ENCODE data around the gene FAIM2. TPM values are rescaled to one million over a fixed set of nuclear protein-coding genes. Genes with fewer than 3 reads are reported as not detected.

Gene FAIM2
- total RNA-seq, 1 donor from 2014 or later, result 0.47 TPM

DNA sequence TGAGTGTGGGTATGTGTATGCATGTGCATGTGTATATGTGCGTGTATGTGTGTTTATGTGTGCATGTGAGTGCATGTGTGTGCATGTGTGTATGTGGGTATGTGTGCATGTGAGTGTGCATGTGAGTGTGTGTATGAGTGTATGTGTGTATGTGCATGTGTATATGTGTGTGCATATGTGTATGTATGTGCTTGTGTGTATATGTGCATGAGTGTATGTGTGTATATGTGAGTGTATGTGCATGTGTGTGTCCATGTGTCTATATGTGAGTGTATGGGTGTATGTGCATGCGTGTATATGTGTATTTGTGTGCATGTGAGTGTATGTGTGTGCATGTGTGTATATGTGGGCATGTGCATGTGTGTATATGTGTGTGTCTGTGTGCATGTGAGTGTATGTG, 25.7 kb downstream of the FAIM2 start:
- no peaks in the 10 kb centered on the region for H3K9me3 Mint-ChIP-seq (ENCODE audit: low read depth)
- no peaks in the 10 kb centered on the region for H3K36me3 Mint-ChIP-seq (ENCODE audit: low read depth)
- no peaks in the 10 kb centered on the region for H3K4me1 Mint-ChIP-seq (ENCODE audit: low read depth)
- H3K27me3 Mint-ChIP-seq (ENCODE audit: low read depth), result no peaks in the 10 kb centered on the region
- no peak overlapping the region for H3K4me3 Mint-ChIP-seq (ENCODE audit: unreplicated experiment)
- no peak overlapping the region for H3K27ac Mint-ChIP-seq (ENCODE audit: unreplicated experiment)
- TF ChIP-seq, protein P1, sequence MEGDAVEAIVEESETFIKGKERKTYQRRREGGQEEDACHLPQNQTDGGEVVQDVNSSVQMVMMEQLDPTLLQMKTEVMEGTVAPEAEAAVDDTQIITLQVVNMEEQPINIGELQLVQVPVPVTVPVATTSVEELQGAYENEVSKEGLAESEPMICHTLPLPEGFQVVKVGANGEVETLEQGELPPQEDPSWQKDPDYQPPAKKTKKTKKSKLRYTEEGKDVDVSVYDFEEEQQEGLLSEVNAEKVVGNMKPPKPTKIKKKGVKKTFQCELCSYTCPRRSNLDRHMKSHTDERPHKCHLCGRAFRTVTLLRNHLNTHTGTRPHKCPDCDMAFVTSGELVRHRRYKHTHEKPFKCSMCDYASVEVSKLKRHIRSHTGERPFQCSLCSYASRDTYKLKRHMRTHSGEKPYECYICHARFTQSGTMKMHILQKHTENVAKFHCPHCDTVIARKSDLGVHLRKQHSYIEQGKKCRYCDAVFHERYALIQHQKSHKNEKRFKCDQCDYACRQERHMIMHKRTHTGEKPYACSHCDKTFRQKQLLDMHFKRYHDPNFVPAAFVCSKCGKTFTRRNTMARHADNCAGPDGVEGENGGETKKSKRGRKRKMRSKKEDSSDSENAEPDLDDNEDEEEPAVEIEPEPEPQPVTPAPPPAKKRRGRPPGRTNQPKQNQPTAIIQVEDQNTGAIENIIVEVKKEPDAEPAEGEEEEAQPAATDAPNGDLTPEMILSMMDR (IDR thresholded peaks at IDR 0.05), result no peak
- no peak for DNase-seq (ENCODE audit: low spot score)

DNA sequence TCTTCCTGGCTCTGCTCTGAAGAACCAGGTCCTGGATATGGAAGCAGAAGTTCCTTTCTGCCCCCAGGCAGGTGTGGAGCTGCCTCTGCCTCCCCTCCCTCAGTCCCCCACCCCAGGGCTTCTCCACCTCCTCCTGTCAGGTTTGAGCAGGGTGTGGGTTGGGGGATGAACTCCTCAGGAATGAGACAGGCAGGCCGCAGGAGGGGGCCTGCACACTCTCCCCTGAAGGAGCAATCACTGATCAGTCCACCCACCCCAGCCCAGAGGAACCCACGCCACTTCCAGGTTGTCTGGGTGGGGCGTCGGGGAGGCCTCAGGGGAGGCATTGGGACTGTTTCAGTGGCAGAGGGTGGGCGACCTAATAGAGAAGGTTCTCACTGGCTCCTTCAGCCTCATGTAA, 26.6 kb downstream of the FAIM2 start:
- no peaks in the 10 kb centered on the region for H3K27me3 Mint-ChIP-seq (ENCODE audit: low read depth)
- peaks cover under 1% of the 10 kb centered on the region for H3K4me1 Mint-ChIP-seq (ENCODE audit: low read depth)
- H3K9me3 Mint-ChIP-seq (ENCODE audit: low read depth), result no peaks in the 10 kb centered on the region
- H3K36me3 Mint-ChIP-seq (ENCODE audit: low read depth), result no peaks in the 10 kb centered on the region
- TF ChIP-seq, protein P1 (IDR thresholded peaks at IDR 0.05), result no peak
- DNase-seq (ENCODE audit: low spot score), result peak; percentile 58
- no peak overlapping the region for H3K27ac Mint-ChIP-seq (ENCODE audit: unreplicated experiment)
- H3K4me3 Mint-ChIP-seq (ENCODE audit: unreplicated experiment), result no peak overlapping the region

DNA sequence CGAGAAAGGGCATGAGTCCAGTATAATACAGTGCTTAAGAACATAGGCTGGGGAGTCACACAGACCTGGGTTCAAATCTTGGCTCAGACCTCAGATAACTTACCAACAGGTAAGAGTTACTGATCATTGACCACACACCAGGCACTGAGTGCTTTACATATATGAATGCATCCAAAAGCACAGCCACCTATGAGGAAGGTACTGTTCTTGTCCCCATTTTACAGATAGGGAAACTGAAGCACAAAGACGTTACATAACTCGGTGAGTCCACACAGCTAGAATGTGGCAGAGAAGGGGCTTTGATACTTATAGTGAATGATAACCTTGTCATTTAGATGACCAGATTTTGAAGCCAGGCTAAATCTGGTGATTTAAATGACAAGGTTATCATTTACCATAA, 27.6 kb downstream of the FAIM2 start:
- Mint-ChIP-seq H3K9me3 (ENCODE audit: low read depth) (no peaks in the 10 kb centered on the region), H3K27ac (ENCODE audit: unreplicated experiment) (no peak overlapping the region), H3K27me3 (ENCODE audit: low read depth) (no peaks in the 10 kb centered on the region), H3K4me3 (ENCODE audit: unreplicated experiment) (no peak overlapping the region), H3K36me3 (ENCODE audit: low read depth) (no peaks in the 10 kb centered on the region), H3K4me1 (ENCODE audit: low read depth) (peaks cover 5% of the 10 kb centered on the region)
- no peak for DNase-seq (ENCODE audit: low spot score)
- TF ChIP-seq, protein P1 (IDR thresholded peaks at IDR 0.05), result no peak

DNA sequence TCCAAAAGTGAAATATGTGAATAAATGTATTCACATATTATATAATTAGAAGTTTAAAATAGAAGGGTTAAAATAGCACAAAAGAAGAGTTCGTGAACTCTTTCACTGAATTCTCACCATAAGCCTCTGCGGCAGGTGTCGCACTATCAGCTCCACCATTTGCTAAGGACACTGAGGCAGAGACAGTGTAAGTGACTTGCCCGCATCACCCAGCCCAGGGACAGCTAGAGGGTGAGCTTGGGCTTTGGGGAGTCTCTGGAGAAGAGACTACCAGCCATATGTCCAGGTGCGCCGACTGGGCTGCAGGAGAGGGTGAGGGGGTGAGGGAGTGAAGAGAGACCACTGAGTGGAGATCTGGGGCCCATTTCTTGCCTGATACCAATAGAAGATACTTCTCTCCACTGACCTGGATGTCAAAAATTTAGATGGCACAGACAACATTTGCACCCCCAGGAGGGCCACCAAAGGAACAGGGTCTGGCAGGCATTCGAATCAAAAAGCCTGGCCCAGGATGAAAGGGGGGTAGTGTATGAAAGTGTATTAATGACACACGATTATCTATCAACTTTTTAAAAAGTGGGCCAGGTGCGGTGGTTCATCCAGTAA, 28.5 kb downstream of the FAIM2 start:
- TF ChIP-seq, protein P1 (IDR thresholded peaks at IDR 0.05), result no peak
- H3K9me3 Mint-ChIP-seq (ENCODE audit: low read depth), result no peaks in the 10 kb centered on the region
- DNase-seq (ENCODE audit: low spot score), result peak; percentile 61
- H3K4me1 Mint-ChIP-seq (ENCODE audit: low read depth), result peaks cover 5% of the 10 kb centered on the region
- H3K4me3 Mint-ChIP-seq (ENCODE audit: unreplicated experiment), result no peak overlapping the region
- H3K27me3 Mint-ChIP-seq (ENCODE audit: low read depth), result no peaks in the 10 kb centered on the region
- H3K27ac Mint-ChIP-seq (ENCODE audit: unreplicated experiment), result no peak overlapping the region
- no peaks in the 10 kb centered on the region for H3K36me3 Mint-ChIP-seq (ENCODE audit: low read depth)

DNA sequence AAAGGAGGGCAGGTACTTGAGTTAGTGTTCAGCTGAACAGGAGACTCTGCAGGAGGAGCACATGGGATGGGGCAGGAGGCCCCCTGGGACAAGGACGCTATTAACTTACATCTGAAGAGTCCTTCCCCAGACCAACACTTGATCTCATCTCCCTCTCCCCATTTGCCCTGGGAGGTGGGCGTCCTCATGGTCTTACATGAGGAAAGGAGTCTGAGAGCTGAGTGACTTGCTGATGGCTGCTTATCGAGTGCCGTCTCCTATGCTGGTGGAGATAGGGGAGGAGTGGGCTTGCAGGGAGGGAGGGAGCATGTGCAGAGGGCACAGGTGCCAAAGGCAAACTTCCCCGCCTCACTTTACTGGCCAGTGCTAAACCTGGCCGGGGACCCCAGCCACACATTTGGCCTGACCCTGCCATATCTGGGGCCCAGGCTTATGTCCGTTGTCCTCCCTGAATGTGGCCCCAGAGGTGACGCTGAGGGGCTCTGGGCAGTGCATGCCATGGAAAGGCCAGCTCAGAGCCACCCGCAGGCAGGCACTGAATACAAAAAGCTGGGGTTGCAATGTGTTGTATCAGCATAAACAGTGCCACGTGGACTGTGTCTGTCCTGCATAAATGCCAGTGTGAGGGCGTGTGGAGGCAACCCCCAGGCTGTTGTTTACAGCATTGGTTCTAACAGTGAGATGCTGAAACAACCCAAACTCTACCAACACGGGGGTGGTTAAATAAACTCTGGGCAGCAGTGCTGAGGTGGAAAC, 29.4 kb downstream of the FAIM2 start:
- Mint-ChIP-seq H3K36me3 (ENCODE audit: low read depth) (no peaks in the 10 kb centered on the region), H3K27me3 (ENCODE audit: low read depth) (no peaks in the 10 kb centered on the region), H3K27ac (ENCODE audit: unreplicated experiment) (no peak overlapping the region), H3K4me3 (ENCODE audit: unreplicated experiment) (no peak overlapping the region), H3K4me1 (ENCODE audit: low read depth) (peaks cover 6% of the 10 kb centered on the region), H3K9me3 (ENCODE audit: low read depth) (no peaks in the 10 kb centered on the region)
- TF ChIP-seq, protein P1 (IDR thresholded peaks at IDR 0.05), result no peak
- DNase-seq (ENCODE audit: low spot score), result peak; percentile 41

All from chondrocyte (in vitro differentiated cells).